ENCODE results near the gene DCP1B.

DCP1B gene

DNA sequence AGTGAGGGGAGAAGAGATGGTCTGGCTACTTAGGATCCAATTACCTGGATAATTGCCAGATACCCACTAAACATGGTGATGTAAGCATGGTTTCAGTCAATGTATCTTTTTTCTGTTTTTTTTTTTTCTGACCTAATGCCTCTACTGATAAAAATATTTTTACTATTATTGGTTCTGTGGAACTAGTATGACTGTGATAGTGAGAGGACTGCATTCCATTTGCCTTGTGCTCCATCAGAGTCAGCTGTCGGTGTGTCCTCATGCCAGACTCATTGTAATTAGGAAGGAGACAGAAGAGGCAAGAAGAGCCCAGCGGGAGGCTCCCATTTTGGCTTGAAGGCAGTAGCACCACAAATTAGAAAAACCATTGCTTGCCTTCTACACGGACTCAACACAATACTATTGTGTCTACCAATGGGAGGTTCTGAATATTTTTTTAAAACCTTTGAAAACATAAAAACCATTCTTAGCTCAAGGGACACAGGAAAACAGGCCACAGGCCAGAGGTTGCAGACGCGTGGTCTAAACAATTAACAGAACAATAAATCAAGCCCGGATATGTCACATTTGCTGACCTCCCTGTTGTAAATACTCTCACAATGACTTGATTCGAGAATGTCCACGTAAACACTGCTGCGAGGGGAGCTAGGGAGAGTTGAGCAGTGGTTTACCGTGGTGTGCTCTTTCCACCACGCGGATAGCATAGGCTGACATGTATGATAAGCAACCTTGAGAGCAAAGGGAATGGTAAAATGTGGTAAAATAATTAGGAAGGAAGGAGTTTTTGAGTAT, 13.5 kb upstream of the DCP1B start:
- DNase-seq, result no peak

DNA sequence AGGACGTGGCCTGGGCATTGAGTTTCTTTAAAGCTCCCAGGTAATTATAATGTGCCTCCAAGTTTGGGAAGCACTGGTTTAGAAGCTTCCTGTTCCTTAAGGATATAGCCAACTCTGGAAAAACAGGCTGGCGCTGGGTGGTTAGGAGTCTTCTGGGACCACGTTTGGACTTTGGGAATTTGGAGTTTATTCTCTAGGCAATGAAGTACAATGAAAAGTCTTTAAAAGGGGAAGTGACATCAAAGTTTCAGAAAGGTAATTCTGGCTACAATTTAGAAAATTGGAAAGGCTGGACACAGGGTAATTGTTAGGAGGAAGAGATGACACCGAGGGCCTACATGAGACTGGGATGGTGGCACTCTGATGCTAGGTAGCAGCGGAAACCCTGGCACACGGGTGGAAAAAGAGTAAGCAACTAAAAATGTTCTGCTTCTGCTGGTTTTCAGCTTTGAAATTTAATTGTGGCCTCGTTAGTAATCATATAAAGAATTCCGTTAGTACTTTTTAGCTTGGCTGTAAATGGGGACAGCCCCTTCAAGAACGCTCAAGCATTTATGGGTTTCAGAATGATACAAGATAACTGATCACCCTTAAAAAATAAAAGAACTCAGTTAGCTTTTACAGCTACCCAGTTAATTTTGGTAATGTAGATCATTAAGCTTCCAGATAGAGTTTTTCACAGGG, 12.7 kb upstream of the DCP1B start:
- no peak for DNase-seq

DNA sequence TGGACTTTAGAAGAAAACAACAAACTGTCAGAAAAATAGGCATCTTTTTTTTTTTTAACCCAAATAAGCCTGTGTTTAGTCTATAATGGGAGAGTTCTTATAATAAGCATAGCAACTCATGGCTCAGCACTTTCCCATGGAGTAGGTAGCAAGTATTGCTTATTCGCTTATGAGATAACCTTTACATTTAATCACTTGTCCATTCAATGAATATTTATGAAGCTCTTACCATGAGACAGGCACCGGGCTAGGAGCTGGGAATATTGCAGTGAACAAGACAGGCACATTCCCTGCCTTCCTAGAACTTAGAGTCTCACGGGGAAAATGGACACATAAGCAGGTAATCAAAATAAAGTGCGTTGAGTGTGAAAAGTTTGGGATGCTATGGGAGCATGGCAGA, 10.0 kb upstream of the DCP1B start:
- no peak for DNase-seq

DNA sequence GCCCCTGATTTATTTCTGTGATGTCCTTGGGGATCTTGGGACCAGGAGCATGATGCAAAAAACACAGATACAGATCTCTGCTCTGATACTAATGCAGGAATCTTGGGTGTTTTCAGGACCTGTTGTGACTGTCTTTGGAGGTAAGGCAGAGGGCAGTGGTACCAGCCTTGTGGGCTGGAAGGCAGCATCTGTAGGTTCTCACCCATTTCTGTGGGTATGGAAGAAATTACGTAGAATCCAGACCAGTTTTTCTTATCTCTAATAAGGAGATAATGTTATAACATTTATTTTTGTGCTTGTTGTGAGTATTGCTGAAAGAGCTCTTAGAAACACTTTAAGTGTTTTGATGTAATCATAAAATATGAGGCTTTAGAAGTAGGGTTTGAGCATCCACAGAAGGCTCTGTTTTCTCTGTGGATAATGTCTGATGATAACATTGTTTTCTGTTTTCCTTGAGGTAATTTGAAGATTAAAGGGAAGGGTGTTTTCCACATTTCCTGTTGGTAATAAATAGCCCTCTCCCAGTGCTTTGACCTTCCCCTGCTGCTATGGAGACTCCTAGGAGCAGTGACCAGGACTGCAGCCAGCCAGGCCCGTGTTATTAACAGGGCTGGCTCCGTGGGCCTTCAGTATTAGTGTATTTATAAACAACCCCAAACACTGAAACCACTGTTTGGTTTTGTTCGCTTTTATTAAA, 9.4 kb upstream of the DCP1B start:
- DNase-seq, result no peak

DNA sequence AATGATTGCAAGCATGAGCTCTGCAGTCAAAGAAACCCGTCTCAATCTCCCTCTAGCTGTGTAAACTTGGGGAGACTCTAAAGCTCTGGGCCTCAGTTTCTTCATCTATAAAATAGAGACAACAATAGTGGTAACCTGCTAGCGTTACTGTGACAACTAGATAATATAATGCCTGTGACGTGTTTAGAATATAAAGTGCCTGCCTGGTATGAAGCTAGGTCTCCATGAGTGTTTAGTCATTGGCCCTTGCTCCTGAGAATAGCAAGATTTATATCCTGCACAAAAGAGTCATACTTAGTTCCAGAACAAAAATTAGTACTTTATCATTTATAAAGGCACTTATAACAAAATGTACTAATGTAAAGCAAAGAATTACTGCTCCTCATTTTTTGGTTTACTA, 8.8 kb upstream of the DCP1B start:
- no peak for DNase-seq

DNA sequence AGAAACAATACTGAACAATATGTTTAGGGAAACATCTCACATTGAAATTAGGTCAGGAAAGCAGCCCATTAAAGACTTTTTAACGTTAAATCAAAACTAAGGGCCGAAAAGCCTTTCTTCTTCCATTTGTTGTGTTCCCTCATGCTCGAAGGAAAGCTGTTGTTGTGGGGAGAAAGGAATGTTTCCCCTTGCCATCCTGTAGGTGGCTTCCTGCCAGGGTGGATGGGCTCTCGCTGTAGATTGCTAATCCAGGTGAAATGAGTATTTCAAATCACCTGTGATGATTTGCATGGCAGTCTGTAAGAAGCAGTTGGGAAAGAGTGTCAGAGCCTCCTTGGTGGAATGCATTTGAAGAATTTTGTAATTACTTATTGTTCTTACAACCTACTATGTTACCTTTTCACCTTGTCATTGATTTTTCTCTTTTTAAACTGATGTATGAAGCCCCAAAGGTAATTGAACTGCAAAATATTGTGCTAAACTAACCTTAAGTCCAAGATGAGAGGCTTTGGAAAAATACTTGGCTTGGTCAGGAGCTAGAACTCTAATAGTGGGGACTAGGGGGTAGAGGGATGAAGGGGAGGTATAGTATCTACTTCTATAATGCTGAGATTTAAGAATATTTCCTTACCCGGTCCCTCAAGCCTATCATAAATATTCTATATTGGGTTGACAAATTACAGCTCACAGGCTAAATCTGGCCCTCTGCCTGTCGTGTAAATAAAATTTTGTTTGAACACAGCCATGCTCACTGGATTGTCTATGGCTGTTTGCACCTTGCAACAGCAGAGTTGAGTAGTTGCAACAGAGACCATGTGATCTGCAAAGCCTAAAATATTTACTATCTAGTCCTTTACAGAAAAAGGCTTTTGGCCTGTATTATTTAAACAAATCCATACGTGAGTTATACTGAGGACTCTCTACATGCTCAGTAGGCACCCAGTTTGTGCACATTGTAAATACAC, 7.7 kb upstream of the DCP1B start:
- no peak for DNase-seq

DNA sequence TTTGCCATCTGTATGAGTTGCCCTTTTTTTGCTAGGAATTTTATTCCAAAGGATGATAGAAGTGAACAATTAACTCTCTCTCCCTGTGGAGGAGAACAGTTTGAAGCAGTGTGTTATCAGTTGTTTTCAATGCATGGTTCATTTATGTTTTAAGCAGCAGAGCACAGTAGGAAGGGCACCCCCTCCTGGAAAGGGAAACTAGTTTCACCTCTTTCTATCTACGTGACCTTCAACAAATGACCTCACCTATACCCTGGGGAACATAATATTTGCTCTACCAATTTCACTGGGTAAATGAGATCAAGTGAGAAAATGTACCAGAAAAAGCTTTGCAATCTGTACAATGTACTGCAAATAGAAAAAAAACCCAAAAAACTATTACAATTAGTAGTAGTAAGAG, 5.4 kb upstream of the DCP1B start:
- no peak for DNase-seq

DNA sequence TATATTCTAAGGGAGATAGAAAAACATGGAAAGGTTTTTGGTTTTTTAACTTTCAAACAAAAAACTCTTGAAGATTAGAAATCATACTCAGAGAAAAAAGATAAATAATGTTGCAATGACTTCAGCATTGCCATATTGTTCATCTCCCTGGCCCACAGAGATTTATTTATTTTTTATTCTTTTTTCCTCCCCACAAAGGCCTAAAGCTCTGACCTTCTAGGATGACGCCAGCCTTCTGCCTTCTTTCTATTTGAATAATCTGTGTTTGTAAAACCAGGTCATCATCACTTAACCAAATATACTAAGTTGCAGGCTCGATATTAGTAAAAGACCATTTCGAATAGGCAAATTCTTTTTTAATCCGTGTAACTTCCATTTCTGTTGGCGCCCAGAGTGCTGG, 4.4 kb upstream of the DCP1B start:
- DNase-seq, result no peak

DNA sequence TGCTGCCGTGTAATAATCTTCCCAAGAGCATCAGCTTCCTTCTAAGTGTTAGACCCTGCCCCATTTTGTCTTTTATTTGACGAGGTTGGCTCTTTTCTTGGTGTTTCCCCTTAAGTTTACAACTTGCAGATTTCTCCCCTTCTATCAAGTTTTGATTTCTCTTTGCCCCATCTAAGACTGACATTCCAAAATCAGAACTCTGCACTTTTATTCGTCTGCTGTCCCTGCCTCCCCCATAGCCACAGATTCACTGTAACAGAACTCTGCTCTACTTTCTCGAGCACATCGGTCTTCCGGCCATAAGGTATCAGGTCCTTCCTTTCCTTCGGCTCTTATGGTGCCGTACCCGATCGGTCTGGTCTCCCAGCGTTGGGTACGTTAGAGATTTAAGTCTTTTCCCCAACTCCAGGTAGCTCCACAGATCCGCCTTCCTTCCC, 563 bp downstream of the DCP1B start:
- DNase-seq, result no peak

DNA sequence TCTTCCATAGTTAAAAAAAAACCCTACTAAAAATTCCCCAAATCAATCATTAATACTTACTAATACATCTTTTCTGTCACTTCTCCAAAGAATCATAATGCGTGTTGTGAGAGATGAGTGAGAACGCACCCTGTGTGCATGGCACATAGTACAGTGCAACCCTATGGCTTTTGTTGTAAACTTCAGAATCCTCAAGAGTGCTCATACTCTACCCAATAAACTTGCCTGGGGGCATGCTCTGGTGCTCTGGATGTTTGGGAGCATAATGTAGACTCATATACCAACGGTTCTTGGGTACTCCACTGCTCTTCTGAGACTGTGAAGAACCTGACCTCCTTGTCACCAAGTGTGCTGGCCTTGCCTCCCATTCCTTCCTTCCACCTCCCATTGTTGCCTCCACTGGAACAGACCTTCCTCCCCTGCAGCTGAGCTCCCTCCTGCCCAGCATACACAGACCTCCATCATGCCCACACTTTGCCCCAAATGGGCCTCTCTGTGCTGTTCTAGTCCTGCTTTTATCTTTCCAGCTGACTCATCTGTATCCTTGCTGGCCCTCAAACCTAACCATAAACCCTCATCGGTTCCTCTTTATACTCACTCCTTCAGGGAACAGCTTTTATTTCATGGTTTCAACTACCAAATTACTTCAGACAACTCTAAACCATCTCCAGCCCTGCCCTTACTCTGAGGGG, 8.9 kb downstream of the DCP1B start:
- no peak for DNase-seq

DNA sequence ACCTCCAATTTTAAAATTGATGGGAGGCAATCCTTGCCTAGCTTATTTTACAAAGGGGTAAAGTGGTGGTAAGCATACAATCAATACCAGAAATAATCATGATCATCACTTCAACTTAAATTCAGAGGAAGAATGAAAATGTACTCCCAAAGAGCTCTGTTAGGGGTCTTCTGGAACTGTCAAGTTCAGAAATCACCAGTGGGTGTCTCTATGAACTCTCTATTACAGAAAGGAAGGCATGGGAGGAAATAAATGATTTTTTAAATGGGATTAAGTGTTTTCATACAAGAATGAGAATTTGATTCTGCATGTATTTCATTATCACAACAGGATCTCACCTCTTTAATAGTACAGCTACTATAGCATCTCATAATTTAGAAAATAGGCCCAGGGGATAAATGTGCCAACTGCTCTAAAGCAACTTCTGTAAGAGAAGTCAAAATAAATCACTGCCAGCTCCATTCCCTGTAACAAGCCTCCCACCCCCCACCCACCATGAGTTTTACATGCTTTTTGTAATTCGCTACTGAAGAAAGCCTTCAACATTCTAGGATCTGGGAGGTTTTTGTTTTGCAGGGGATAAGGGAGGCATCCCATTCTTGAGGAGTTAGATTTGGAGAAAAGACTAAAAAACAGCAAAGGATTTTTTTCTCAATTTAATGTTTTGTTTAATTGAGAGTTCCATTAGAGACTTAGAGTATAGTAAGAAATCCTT, 9.7 kb downstream of the DCP1B start:
- DNase-seq, result no peak

DNA sequence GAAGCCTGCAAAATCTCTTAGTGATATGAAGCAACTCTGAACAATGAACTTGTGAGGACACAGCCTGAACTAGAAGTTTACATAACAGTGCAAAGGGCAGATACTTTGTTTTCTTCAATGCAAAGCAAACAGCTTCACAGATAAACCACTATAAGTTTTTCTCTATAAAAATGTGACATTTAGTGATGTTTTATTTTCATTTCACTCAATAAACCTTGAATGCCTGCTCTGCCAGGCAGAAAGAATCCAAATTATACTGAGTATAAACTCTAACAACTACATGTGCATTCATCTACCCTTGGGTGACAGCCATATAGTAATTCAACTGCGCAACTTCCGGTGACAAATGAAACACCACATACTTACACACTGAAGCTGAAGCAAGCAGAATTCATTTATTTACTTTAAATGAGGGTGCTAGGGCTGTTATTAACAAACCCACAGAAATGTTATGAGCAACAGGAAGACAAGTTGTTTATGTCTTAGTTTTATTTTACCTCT, 10.3 kb downstream of the DCP1B start:
- no peak for DNase-seq

DNA sequence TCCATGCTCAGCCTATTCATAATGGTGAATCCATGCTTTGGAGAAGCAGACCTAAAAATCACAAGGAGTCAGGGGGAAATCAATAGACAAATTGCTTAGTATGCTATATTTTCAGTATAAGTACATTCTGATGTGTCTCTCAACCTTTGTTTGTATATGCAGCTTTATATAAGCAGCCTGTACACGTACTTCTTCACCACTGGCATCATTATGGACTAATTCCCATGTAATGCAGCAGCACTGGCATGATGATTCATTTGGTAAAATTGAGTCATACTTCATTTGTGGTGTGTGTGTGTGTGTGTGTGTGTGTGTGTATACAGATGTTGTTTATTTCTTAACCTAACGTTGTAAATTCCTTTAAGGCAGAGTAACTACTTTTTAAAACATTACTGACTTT, 10.9 kb downstream of the DCP1B start:
- no peak for DNase-seq

DNA sequence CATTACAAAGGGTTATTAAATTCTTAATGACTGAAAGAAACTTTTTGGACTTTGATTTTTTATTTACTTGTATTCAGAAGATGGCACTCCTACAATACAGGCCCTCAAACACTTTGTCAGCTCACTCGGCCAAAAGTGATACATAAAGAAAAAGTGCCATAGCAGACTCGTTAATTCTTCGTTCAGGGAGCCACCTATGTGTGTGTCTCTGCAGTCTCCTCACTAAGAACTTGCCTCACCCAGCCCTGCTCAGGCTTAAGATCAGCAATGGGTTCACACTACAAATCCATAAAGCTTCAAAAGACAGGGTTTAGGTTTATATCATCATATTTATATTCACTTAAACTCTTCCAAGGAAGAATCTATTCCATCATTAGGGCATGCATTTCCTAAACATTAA, 11.5 kb downstream of the DCP1B start:
- DNase-seq, result no peak

DNA sequence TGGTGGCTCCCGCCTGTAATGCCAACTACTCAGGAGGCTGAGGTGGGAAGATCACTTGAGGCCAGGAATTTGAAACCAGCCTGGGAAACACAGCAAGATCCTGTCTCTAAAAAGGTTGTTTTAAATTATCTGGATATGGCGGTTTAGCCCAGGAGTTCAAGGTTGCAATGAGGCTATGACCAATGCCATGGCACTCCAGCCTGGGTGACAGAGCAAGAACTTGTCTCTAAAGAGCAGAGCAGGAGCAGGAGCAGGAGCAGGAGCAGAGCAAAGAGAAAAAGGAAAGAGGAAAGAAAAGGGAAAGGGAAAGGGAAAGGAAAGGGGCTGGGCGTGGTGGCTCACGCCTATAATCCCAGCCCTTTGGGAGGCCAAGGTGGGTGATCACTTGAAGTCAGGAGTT, 15.1 kb downstream of the DCP1B start:
- DNase-seq, result no peak

DNA sequence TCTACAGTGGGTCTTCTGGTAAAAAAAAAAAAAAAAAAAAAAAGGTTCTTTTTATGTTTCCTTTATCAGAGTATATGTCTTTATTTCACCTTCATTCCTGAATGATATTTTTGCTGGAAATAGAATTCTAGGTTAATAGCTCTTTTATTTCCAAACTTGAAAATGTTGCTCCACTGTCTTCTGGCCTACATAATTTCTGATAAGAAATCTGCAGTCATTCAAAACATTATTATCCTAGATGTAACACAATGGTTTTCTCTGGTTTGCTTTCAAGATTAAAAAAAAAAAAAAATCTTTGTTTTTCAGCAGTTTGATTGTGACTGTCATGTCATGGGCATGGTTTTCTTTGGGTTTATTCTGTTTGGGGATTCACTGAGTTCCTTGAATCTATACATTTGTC, 19.5 kb downstream of the DCP1B start:
- no peak for DNase-seq

DNA sequence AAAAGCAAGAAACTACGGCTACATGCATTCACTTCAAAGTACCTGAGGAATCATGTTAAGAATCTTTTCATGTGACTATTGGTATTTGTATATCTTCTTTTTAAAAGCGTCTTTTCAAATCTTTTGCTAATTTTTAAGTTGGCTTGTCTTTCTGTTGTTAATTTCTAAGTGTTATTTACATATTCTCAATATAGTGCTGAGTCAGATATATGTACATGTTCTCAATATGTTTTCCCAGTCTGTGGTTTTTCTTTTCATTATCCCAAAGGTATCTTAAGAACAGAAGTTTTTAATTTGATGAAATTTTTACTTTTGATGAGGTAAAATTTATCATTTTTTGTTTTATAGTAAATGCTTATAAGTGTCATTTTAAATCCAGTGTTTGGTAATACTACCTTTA, 24.0 kb downstream of the DCP1B start:
- no peak for DNase-seq

DNA sequence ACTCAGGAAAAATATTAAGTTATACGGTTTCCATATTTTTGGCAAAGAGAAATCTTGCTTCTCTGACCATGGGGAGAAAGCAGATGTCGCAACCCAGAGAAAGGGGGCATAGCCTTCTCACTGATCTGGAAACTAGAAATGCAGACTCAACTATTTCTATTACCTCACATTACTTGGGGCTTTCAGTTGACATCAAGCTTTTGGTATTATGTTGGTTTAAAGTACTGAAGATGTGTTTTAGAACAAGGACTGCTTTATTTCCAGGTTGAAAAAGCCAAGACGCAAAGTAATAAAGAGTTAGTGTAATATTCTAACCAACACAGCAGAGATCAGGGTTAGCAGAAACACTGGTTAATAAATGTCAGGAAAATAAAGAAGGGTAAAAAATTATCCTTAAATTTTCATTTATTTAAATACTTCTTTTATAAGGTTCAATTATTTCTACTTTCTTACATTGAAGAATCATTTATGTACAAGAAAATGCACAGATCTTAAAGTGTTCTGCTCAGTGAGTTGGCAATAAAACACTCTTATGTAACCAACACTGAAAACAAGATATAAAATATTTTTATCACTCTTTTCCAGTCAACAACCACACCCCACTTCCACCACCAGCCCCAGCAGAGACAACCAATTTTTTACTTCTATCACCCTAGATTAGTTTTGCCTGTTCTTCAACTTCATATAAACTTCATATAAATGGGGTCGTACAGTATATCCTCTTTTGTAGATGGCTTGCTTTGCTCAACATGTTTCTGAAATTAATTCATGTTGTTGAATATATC, 26.0 kb downstream of the DCP1B start:
- DNase-seq, result no peak

DNA sequence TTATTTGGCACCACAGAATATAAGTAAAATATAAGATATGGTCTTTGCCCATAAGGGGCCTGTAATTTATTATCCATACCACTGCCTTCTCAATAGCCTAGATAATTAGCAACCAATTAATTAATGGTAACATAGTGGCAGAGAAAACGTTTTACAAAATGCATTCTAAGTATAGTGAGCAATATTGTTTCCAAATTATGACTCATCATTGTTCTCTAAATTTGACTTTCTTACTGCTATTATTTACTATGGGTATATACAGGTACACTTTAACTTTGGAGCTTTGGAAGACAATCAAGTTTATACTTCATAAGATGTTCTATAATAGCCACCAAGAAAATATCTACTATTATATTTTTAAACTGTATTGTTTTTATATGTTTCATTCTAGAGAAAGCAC, 26.7 kb downstream of the DCP1B start:
- DNase-seq, result no peak

DNA sequence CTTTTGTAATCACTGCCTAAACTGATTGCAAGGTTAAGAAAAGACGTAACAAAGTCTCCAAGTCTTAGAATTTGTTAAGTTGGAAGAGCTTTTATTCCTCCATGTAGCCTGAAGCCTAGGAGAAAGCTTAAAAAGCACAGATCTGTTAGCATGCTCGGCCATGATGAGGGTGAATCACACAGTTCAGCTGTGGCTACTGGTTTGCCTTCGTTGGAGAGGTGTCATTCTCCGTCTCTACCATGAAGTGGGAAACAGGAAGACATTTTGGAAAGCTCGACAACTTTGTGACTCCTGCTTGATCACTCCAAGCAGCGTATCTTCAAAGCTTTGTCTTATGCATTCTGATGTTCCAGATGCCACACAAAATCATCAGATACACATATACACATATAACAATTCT, 27.1 kb downstream of the DCP1B start:
- DNase-seq, result no peak

DNA sequence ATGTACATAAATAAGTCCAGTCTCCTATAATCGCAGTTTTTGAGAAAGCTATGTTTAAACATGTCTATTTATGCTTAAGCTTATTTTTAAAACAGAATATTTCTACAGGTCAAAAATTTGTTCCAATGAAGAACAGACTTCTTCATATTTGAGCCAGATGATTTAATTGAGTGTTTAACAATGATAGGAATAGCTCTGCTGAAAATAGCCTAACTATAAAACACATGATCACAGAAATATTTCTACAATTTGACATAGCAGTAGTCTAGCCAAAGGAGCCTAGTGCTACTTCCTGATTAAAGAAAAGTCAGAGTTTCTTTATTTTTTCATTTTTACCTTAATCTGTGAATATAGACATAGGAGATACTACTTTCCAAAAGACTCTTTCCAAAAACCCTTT, 29.4 kb downstream of the DCP1B start:
- no peak for DNase-seq

Measured in right forelimb (tissue), 1 donor.